Hippocampal formation (tissue), 2 donors: Measurements from ENCODE around the gene ZBTB24.
"Not testable (repeated sequence)": the region's sequence is repeated elsewhere in the genome, so short reads cannot be mapped to it uniquely, and the experiment has no call there.

ENCODE experiments used
- DNase-seq, 2 donors: peaks; one replicate each; lab custom pipeline; 2025; lab: John Stamatoyannopoulos, UW

Gene ZBTB24

DNA sequence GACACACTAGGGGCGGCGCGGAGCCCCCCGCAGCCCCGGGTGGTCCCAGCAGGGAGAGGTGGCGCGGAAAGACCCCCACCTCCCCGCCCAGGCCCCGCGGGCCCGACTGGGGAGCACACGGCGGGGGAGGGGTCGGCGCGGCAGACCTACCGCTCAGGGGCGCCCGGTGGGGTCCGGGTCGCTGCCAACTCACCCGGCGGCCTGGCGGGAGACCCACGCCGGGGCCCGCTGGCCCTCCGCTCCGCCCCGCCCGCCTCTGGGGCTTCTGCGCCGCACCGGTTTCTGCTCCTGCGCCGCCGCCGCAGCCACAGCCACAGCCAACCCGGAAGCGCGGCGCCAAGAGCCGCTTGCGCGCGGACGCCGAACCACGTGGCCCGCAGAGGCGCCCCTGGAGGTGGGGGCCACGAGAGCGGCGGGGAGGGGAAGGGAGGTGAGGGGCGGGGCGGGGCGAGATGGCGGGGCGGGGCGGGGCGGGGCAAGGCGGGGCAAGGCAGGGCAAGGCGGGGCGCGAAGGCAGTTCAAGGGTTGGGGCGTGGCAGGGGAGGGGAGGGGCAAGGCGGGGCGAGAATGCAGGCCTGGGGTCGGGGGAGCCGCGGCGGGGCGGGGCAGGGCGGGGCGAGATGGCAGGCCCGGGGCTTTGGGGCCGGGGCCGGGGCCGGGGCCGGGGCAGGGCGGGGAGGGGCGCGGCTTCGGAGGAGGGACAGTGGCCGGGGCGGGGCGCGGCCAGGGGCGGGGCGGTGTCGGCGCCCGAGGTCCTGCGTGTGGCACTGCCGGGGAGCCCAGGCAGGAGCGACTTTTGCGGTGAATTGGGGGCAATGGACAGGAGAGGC lies at the start of gene ZBTB24:
Gene ZBTB24 (minus strand): TSS at position 315 of the 830 bp plus-strand sequence. CDS start 1,193 bp downstream, outside the sequence.
- DNase-seq, result peak; percentile 81 to 88

DNA sequence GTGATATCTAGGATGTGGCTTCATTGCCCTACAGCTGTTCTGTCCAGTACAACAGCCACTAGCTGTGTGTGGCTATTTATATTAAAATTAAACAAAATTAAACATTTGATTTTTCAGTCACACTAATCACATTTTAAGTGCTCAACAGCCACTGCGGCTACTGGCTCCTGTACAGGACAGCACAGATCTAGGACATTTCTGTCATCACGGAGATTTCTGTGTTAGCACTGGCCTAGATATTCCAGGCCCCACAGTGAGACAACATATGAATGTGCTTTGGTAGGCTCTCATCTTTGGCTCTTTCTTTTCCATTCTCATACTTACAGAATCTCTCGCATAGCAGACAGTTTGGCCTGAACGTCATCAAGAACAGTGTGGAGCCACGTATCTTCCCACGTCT lies 48.4 kb upstream of the ZBTB24 start:
- no peak for DNase-seq

DNA sequence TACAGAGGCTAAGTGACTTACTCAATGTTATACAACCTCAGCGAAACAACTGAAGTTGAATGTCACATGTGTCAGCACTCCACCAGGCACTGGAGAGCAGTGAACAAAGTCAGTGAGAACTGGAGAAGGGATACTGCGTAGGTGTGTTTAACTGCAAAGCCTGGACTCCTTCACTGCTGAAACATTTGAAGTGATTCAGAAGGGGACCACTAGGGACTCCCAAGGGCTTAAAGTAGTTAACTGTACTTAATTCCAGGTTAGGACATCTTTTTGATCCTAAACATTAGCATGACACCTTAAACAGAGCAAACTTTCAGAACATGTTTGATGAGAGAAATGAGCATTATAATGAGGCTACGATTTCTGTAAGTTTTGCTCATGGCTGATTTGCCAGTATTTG lies 45.0 kb upstream of the ZBTB24 start:
- DNase-seq, result no peak

DNA sequence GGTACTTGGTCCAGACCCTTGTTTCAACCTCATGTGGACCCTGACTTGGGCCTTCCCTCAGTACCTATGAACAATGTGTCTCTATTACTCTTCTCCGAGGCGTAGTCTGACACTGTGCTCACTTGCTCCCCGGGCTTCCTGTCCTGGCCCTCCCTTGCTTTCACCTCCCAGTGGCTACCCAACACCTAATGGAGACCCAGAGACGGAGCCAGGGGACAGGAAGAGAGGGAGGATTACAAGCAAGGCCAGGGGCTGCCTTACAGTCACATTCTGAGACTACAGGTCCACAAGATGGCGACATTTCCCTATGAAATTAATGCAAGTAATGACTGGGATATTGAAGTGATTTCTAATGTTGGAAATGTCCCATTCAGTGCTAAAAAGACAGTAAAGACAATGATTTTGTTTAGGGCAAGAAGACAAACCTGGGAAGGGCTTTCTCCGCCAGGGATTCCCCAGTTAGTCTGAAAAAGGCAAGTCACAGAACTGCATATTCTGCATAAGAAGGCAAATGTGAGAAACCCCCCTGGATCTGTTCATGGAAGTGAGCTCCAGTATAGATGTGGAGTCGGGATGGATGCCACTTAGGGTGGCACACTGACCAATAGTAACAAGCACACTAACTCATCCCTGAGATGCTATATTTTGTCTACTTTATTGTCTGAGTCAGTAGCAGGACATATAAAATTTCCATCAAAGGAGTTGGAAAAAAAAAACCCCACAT lies 44.0 kb upstream of the ZBTB24 start:
- DNase-seq, result peak; percentile 8 to 60

DNA sequence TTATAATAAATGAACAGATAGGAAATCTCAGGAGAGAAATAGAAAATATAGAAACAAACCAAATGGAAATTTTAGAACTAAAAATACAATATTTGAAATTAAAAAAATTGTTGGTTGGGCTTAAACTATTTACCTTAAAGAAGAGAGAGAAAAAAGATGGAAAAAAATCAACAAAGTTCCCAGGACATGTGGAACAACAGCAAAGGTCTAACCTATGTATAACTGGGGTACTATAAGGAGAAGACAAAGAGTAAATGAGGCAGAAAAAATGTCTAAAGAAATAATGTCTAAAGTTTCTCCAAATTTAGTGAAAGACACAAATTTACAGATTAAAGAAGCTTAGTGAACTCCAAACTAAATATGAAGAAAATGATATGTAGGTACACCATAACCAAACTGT lies 41.1 kb upstream of the ZBTB24 start:
- DNase-seq, result no peak

DNA sequence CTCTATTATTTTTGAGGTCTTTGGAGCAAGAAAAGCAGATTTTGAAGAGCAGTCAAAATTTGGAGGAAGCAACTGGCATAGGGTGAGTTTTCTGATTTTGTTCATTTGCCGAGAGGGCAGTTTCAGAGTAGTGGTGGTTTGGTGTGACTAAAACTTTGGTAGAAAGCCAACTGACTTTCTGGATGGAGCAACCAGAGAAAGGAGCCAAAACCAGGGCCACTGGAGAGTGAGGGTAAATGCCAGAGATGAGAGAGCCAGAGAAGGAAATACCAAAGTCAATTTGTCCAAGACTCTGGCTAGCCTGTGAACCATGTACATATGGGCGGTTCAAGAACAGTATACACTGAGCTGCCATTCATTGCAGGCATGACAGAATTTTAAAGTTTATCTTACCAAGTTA lies 40.5 kb upstream of the ZBTB24 start:
- no peak for DNase-seq

DNA sequence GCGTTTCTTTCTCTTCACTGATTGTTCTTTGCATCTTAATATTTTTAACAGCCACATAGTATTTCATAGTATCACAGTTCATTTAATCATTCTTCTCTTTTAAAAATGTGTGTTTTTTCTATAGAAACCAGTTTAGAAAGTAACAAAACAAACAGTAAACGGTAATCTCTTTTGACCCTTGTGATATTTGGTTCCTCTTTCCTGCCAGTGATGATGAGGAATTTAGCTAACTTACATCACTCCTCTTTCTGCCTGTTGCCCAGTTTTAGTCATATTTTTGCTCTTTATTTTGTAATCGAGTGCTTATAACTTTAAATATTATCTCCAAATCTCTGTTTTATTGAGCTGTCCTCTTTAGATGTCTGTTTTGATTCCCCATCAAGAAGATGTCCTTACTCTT lies 38.1 kb upstream of the ZBTB24 start:
- no peak for DNase-seq

DNA sequence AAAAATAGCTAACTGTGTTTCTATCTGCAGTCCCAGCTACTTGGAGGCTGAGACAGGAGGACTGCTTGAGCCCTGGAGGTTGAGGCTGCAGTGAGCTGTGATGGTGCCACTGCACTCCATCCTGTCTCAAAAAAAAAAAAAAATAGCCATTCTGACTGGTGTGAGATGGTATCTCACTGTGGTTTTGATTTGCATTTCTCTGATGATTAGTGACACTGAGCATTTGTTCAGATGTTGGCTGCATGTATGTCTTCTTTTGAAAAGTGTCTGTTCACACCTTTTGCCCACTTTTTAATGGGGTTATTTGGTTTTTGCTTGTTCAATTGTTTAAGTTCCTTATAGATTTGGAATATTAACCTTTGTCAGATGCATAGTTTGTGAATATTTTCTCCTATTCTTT lies 36.6 kb upstream of the ZBTB24 start:
- DNase-seq, result not testable (repeated sequence)

DNA sequence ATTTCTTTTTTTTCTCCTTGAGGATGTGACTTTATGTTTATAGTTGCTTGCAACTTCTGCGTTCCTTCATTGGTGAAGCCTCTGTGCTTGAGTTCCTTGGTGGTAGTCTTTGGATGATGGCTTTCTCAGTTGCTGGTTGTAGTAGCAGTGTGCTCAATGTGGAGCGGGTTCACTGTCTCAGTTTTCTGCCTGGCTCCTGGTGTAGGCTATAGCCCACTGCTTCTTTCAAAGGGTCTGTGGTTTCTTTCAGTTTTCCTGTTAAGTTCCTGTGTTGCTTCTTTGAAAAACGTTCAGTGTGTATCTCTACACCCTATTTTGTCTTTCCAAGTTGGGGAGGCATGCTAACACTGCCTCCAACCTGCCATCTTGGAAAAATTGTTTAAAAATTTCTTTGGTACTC lies 33.9 kb upstream of the ZBTB24 start:
- no peak for DNase-seq

DNA sequence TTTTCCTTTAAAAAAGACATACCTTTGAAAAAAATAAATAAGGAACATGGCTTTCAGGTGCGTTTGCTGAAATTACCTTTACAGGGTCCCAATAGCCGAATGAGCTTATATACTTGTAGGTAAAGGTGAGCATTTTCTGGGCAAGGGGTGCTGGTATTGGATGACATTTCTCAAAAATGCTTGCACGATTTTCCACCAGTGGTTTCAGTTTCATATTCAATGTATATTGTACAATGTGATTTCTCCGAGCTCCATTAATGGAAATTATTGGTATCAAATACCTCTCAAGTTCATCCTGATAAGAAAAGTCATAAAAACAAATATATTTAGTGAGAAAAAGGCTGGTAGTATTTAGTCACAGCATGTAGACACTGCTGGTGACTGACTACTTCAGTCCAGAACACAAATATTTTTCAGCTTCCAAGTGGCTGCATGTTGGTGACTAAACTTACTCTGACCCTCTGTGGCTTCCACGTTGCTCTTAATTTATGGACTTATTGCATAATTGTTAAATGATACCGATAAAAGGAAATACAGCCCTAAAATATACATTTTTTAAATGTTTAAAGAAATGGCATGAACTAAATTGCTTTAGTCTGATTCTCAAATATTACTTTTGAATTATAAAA lies 32.9 kb upstream of the ZBTB24 start:
- no peak for DNase-seq

DNA sequence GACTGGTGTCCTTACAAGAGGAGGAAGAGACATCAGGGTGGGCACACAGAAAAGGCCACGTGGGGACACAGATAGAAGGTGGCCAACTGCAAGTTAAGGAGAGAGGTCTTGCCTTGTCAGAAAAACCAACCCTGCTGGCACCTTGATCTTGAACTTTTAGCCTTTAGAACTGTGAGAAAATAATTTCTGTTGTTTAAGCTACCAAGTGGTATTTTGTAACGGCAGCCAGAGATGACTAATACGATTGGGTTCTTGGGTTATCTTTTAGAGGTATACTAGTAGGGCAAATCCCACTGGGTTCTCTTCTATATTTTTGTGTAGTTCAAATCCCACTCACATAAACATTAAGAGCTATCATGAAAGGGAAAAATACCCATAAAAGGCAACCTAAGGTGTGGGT lies 31.9 kb upstream of the ZBTB24 start:
- DNase-seq, result no peak

DNA sequence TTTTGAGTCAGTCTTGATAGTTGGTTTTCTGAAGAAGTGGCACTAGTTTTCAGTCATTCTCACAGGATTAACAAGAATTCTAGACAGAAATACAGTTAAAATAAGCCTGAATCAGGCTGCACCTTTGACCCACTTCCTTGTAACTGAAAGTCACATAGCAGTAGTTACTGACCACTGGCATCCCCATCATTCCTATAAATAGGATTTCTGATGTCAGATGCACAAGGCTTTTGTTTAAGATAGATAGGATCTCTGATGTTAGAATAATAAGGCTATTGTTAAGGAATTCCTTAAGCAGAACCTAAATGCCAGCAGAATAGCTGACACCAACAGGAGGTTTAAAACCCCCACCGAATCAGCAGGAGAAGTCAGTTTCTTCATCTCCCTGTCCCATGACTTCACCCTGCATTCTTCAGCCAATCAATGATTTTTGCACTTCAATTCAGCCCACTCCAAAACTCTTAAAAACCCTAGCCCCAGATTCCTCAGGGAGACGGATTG lies 30.6 kb upstream of the ZBTB24 start:
- no peak for DNase-seq

DNA sequence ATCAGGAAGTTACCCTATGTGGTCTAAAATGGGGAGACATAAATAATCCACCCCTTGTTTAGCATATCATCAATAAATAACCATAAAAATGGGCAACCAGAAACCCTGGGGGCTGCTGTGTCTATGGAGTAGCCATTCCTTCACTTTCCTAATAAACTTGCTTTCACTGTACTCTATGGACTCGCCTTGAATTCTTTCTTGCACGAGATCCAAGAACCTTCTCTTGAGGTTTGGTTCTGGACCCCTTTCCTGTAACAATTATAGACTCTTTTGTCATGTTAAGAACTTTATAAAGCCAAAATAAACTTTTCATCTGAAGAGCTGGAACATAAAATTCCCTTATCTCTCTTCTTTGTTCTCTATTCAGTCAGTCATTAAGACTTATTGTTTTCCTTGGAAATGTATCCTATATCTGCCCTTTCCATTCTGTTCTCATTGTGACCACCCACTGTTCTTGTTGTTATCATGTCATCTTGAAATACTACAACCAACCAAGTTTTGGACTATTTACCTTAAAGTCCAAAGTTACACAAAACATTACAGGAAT lies 29.3 kb upstream of the ZBTB24 start:
- DNase-seq, result no peak

DNA sequence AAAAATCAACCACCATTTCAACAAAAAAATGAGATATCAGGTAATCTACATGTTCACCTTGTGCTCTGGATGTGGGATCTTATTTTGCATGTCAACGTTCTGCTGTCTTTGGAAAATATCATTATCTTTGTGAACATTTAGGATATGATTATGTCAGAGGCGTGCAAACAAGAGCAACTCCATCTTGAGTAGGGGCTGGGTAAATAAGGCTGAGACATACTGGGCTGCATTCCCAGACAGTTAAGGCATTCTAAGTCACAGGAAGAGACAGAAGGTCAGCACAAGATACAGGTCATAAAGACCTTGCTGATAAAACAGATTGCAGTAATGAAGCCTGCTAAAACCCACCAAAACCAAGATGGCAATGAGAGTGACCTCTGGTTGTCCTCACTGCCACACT lies 28.8 kb upstream of the ZBTB24 start:
- no peak for DNase-seq

DNA sequence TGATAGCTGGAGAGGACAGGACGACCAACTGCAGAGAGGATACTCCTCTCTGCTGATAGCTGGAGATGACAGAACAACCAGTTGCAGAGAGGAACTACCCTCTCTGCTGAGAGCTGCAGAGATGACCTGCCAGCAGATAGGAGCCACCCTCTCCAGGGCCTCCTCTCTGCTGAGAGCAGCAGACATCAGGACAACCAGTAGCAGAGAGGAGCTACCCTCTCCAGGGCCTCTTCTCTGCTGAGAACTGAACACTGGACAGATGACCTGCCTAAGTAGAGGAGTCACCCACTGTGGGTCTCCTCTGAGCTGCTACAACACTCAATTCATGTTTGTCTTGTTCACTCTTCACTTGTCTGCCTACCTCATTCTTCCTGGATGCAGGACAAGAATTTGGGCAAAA lies 27.3 kb upstream of the ZBTB24 start:
- DNase-seq, result no peak

DNA sequence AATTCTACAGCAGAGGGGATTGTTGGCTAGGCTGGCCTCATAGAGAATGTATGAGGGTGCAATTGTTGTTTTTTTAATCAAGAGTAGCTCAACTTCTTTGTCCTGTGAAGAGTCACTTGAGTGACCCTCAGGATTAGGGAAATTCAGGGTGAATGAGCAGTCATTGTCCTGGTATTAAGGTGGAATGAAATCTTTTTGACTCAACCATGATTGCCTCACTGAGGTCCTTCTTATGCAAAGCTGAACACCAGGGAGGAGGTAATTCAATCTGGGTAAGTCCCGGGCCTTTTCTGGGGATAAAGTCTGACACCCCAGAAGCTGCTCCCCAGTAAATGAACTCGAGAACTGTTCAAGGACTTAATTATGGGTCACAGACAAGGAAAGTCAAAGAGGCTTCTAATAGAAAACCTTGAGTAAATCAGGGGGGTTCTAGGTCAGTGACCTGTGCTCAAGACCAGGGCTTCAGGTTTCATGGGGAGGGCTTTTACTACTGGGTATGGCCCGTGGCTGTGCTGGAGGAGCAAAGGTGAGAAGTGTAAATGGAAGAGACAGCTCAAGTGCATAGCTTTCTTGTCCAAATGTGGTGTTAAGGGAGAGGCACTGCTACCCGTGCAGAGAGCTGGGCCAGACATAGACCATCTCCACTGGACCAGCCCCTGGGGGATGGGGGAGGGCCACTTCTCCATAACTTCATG lies 25.3 kb upstream of the ZBTB24 start:
- DNase-seq, result no peak

DNA sequence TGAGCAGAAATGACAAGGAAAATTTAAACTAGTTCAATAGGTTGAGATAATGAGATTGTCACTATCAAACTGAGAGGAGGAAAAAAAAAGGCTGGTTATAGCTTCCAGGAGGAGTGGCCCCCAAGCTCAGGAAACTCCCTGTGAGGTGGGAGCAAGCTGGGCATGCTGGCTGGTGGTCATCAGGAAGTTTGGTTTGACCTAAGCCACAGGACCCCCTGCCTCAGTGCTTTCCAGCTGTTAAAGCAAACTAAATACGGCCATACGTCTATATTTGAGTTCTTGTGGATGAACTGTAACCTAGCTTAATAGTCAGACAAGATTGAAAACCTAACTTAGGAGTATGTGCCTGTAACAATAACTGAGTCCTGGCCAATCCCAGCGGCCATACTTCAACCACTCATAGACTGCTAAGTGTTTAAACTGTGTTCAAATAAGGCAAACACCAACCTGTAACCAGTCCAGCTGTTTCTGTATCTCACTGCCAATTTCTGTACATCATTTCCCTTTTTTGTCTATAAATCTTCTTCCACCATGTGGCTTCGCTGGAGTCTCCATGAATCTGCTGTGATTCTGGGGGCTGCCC lies 24.6 kb upstream of the ZBTB24 start:
- no peak for DNase-seq

DNA sequence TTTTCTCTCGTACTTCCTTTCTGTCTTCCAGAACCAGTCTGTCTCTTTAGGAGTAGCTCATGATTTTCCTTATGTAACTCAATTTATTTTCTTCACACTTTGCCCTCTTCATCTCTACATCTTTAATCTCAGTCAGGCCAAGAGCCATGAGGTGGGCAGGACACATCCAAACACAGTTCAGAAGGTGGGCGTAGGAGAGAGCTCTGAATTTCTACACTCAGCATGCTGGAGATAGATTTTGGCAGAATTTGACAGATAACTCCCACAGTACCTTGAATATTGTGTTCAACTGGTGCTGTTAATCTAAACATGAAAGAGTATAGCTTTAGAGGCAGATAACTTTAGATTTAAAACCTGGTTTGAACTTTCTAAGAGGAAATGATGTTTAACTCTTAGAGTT lies 23.8 kb upstream of the ZBTB24 start:
- no peak for DNase-seq

DNA sequence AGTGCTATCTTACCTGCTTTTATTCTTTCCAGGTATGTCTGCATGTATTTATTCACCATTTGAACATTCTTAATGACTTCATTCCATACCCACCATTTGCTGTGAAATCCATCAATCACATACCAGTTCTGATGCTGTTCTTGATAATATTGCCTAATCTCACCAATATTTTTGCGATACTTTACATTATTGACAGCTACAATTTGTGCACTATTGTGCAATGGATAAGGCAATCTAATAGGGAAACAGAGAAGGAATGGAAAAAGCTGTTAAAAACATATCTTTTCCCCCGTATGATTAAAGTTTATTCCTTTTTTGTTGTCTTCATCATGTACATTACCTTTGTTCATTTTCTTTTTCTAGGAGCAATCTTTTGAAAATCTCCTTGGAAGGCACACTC lies 23.3 kb upstream of the ZBTB24 start:
- DNase-seq, result no peak

DNA sequence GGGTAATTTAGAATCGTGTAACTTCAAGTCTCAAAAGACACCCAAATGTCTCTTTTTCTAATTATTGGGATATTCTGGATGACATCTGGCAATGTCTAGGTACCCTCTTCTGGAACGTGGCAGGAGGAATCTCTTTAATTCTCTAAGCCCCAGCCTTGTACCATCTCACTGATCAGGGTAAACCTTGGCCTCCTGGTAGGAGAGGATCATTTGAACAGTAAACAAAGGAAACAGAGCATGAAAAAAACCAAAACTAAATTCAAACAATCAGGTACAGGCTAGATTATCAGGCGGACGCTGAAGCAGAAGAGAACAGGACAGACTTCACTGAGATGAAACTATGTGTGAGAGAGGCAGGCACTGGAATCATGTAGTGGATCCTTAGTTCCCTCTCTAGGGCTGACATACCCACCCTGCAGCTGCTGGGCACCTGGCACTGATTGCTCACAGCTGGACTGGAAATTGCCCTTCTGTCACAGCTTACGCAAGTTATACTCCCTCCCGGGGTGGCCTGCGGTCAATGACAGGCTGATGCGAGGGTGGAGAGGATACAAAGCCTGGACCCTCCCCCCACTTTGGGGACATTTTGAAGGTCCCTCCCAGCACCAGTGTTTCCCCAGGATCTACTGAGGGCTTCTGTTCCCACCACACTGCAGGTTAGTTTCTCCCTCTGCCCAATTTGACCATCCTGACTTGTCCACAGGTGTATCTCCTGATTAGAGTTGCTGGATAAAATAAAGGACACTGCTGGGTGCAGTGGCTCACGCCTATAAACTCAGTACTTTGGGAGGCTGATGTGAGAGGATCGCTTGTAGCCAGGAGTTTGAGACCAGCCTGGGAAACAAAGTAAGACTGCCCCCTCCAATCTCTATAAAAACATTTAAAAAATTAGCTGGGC lies 20.6 kb upstream of the ZBTB24 start:
- no peak for DNase-seq
